ENCODE measurements around the gene GLP1R.

DNA sequence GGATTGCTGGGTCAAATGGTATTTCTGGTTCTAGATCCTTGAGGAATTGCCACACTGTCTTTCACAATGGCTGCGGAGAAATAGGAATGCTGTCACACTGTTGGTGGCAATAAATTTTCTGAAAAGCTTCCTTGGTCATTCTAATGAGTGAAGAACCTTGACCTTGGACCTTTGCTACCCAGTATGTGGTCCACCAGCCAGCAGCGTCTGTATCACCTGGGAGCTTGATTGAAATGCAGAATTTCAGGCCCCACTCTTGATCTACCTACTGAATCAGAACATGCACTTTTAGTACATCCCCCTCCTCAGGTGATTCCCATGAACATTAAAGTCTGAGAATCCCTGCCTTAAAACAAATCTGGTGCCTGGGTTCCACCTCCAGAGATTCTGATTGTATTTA is 27.5 kb upstream of the GLP1R start:
- TF ChIP-seq, protein P1, sequence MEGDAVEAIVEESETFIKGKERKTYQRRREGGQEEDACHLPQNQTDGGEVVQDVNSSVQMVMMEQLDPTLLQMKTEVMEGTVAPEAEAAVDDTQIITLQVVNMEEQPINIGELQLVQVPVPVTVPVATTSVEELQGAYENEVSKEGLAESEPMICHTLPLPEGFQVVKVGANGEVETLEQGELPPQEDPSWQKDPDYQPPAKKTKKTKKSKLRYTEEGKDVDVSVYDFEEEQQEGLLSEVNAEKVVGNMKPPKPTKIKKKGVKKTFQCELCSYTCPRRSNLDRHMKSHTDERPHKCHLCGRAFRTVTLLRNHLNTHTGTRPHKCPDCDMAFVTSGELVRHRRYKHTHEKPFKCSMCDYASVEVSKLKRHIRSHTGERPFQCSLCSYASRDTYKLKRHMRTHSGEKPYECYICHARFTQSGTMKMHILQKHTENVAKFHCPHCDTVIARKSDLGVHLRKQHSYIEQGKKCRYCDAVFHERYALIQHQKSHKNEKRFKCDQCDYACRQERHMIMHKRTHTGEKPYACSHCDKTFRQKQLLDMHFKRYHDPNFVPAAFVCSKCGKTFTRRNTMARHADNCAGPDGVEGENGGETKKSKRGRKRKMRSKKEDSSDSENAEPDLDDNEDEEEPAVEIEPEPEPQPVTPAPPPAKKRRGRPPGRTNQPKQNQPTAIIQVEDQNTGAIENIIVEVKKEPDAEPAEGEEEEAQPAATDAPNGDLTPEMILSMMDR (optimal IDR thresholded peaks at IDR 0.05 in 1 of 3, IDR thresholded peaks at IDR 0.05 in 1 of 3, conservative IDR thresholded peaks at IDR 0.05 in 1 of 3; ENCODE audit: extremely low read depth in 1 of 3, insufficient read depth in 2 of 3, low read length in 3 of 3): no peak
- no peak for TF ChIP-seq EZH2 (IDR thresholded peaks at IDR 0.05; ENCODE audit: low read length)

Measured in keratinocyte (primary cell).